ENCODE results near the gene BEST2.

BEST2 gene

DNA sequence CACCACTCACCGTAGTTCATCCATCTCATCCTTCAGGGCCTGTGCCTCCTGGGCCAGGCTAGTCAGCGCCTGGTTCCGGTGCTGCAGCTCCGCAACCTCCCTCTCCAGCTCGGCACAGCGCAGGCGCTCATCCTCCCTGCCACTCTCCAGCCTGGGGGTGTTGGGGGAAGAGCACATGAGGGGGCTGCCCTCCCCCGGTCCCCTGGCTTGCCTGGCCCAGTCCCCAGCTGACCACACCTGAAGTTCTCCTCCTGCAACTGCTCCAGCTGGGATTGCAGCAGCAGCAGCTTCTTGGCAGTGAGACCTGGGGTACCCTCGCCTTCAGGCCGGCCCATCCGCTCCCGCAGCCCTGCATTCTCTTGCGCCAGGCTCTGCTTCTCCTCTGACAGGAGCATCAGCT, 19.3 kb downstream of the BEST2 start:
- no peak for DNase-seq

DNA sequence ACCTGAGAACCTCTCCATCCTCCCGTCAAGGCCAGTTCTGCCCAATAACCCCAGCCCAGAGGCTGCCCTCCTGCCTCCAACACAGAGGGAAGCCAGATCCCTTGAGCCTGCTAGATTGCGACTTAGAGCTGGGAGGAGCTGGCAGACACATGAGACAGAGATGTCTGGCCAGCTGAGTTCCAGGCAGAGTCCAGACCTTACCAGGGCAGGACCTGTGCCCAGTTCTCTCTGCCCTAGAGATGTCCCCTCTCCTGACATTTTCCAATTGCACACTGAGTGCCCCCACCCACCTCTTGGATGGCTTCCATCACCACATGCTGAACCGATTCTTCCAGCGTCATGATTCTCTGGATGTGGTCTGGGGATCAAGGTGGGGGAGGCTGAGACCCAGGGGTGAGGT, 20.7 kb downstream of the BEST2 start:
- no peak for DNase-seq

GRCh38 chr19:12773571-12773970, 22.0 kb downstream of the BEST2 start:
- no peak for DNase-seq

DNA sequence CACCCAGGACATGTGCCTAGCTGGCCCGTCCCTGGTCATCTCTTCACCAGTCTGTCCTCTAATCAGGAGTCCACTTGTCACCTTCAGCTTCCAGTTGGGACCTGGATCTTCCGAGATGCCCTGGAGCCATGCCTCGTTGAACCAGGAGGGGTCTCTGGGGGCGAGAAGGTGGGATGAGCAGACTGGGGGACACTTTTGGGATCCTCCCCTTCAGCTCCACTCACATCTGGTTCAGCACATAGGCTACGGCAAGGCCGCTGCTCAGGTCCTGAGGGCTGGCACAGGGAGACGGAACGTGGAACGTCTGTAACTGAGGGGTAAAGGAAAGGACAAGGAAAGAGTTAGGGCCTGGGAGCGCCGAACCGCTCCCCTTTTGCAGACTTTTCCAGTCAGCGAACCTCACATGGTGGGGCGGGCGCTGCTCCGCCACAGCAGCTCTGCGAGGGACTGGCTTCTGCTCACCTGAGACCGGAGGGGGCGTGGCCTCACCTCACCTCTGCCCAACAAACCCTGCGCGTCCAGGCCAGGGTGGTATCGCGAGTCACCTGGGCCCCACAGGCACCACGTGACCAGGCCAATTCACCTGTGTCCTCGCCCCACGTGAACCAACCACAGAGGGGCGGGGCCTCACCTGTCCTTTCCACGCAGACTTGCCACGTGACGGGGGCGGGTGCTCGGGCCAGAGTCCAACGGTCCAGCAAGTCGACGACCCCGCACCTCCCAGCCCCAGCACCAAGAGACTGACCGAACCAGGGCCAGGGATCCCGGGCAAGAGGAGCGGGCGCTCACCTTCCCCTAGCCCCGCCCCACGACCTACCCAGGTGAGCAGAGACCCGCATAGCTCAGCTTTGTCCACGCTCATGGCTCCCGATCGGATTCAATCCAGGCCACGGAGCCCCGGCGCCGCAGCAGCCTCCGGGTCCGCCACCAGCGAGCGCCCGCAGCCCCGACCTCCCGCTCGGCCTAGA, 23.3 kb downstream of the BEST2 start, which contains the start of gene HOOK2:
Gene HOOK2, minus strand, starts transcription at position 965 of the 968 bp plus-strand sequence. Its CDS starts 103 bp downstream, at position 862.
- peak in 1 of 2 experiments; percentile 33 for DNase-seq

DNA sequence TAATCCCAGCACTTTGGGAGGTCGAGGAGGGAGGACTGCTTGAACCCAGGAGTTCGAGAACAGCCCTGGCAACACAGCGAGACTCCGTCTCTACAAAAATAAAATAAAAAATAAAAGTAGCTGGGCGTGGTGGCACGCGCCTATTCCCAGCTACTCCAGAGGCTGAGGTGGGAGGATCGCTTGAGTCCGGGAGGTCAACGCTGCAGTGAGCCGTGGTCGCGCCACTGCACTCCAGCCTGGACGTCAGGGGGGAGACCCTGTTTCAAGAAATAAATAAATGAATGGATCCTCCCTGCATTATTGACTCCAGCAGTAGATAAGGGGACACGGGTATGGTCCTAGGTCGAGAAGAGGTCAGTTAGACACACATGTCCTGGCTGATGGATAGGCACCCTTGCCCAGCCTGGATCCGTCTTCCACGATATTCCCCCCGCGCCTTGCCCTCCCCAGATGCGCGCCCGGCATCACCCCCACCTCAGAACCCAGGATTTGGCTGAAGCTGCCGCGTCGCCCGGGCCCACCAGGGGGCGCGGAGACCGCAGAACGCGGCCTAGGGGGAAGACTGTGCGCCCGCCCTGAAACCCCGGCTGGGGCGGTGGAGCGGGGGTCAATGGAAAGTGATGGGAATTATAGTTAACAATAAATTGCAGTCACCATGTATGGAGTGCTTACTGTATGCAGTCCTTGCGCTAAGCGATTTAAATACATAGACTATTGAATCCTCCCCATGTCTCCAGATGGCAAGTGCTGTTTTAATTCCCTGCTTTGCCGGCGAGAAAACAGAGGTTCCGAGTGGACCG, 25.8 kb downstream of the BEST2 start:
- DNase-seq, result peak in 1 of 2 experiments; percentile 33

DNA sequence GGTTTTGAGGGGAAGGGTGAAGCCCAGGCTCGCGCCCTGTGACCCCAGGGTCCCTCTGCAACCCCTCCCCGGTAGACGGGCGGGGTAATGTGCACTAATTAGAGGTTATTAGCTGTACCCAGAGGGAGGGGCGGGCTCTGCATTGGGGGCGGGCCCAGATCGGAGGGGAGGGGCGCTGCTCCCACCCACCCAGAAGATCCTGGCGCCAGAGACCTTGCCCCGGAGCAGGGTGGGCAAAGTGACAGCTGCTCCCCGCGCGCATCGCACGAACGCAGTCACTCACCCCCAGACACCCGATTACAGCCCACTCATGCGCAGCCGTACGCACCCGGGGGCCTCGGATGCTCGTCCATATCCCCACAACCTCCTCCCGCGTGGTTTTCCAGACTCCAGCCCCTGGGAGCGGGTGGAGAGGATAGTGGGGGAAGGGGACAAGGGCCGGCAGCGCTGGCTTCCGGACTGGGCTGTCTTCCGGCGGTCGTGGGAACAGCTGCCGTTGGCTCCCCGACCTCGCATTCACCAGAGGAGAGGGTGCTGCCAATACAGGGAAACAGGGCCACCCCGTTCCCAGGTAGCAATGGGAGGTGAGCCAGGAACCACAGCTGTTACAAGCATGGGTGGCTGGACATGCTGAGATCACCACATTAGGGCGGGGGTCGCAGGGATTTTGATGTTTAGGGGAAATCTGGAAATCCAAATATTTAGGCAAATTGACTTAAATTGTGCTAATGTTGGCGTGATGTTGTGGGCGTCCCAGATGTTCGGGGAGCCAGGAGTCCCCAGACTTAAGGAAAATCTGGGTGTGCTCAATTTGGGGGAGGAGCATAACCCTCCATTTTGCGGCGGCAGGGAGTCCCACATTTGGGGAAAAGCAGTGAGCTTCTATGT, 26.7 kb downstream of the BEST2 start:
- DNase-seq, result no peak

GRCh38 chr19:12778905-12779161, 27.2 kb downstream of the BEST2 start:
- no peak for DNase-seq

- DNase-seq, result no peak
These were observed 27.8 kb downstream of the BEST2 start for GRCh38 chr19:12779162-12779993.

- no peak for DNase-seq
These were observed 30.5 kb downstream of the BEST2 start for GRCh38 chr19:12782174-12782423.

DNA sequence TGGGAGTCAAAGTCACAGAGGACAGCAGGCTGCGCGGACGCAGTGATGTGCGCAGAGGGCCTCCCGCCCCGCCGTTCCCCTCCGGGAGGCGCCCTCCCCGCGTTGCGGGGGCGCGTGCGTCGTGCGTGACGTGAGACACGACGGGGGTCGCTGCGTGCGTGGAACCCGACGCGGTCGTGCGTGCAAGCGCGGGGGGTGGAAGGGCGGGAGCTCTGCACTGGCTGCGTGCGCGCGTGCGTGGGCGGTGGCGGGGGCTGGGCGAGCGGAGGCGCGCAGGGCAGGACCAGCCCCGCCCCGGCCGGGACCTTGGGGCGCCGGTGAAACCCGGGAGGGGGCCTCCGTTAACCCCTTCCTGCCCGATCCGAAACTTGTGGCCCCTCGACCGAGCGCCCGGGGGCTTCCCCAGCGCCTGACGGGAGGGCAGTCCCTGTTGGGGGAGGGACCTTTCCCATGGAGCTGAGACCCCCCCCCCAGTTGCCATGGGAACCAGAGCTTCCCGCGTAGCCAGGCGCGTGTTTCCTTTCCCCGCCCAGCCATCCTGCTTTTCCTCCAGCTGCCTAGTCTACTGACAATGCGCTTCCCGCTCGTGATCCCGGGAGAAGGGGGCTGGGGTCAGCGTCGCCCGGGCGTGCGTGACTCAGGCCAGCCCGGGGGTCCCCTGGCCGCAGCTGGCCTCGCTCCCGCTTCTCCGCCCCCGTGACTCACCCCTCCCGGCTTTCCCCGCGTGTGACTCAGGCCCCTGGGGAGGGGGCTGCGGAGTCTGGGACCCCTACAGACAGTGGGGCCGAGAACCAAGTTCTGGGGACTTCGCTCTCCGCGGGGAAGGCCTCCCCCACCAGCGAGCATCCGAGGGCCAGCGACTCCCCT, 31.1 kb downstream of the BEST2 start:
- peak; percentile 52 to 73 for DNase-seq

- DNase-seq, result no peak
These were observed 31.8 kb downstream of the BEST2 start for GRCh38 chr19:12783291-12783848.

- DNase-seq, result no peak
These were observed 32.3 kb downstream of the BEST2 start for GRCh38 chr19:12783849-12784393.

DNA sequence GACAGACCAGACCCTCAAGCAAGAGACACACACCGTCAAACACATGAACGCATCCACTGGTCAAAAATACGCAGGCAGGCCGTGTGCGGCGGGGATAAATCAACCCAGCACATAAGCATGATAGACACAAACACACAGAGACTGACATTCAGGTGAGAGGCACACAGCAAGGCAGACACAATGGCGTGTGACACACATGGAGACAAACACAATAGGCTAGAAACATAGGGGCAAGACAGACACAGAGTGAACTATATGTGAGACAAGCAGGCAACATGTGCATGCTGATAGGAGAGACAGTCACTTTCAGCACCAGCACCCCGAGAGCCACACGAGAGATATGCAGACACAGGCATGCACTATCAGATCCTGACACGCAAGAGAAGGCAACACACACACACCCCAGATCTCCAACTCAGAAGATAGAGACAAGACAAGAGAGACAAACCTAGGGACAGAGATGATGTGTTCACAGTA, 32.8 kb downstream of the BEST2 start:
- DNase-seq, result no peak

GRCh38 chr19:12784871-12785430, 33.4 kb downstream of the BEST2 start:
- DNase-seq, result no peak

DNA sequence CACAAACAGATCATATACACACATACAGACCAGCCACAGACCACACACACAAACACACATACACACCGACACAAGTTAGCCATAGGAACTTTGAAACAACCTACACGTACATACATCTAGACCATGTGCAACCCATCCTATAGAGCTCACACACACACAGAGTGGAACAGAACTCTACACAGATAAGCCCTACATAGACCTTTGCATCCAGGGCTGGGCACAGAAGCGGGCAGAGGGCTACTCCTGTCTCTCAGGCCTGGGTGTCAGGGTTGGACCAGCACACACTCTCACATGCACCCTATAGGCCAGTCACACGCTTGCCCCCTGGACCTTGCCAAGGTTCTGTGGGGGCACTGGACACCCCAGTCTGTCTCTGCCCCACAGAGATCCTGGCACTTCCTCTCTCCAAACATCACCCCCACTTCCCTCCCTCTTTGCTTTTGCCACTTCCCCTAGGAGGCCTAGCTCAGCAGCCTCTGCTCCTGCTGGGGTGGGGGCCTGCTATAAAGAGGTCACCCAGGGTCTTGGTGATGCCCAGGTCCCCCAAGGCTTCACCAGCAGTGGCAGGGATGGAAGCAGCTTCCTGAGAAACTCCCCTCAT, 33.9 kb downstream of the BEST2 start:
- no peak for DNase-seq

GRCh38 chr19:12786141-12786870, 34.7 kb downstream of the BEST2 start:
- DNase-seq, result no peak

- DNase-seq, result no peak
These were observed 35.4 kb downstream of the BEST2 start for GRCh38 chr19:12786952-12787351.

- DNase-seq, result no peak
These were observed 35.9 kb downstream of the BEST2 start for GRCh38 chr19:12787458-12787857.
